GM21447 (cell line): ENCODE results near the gene ICA1.
"Not testable (repeated sequence)": the region's sequence is repeated elsewhere in the genome, so short reads cannot be mapped to it uniquely, and the experiment has no call there.

Source experiments
- ATAC-seq: cut with Tn5 transposase; IDR thresholded peaks from one replicate; pipeline ENCODE4 v1.9.1; 2021; ENCODE audit not compliant: unreplicated experiment

Gene ICA1

GRCh38 chr7:8109196-8110022 lies 152.6 kb downstream of the ICA1 start:
- no peak for ATAC-seq

GRCh38 chr7:8105449-8106095 lies 156.4 kb downstream of the ICA1 start:
- ATAC-seq: no peak

- no peak for ATAC-seq
These were observed 158.7 kb downstream of the ICA1 start for GRCh38 chr7:8103282-8103681.

- not testable (repeated sequence) for ATAC-seq
These were observed 160.7 kb downstream of the ICA1 start for GRCh38 chr7:8101292-8101691.

GRCh38 chr7:8094164-8095140 lies 167.5 kb downstream of the ICA1 start:
- no peak for ATAC-seq

GRCh38 chr7:8092140-8092539 lies 169.8 kb downstream of the ICA1 start:
- ATAC-seq: no peak

- no peak for ATAC-seq
These were observed 172.8 kb downstream of the ICA1 start for GRCh38 chr7:8089036-8089780.

- no peak for ATAC-seq
These were observed 175.7 kb downstream of the ICA1 start for GRCh38 chr7:8086239-8086638.

- ATAC-seq: no peak
These were observed 176.5 kb downstream of the ICA1 start for GRCh38 chr7:8085420-8085819.

GRCh38 chr7:8084836-8085235 lies 177.1 kb downstream of the ICA1 start:
- ATAC-seq: no peak

GRCh38 chr7:8082762-8083161 lies 179.2 kb downstream of the ICA1 start:
- ATAC-seq: no peak

GRCh38 chr7:8078418-8078817 lies 183.5 kb downstream of the ICA1 start:
- no peak for ATAC-seq

- ATAC-seq: no peak
These were observed 191.4 kb downstream of the ICA1 start for GRCh38 chr7:8070451-8071180.

- ATAC-seq: no peak
These were observed 192.9 kb downstream of the ICA1 start for GRCh38 chr7:8068892-8069686.

- ATAC-seq: no peak
These were observed 196.6 kb downstream of the ICA1 start for GRCh38 chr7:8065356-8065813.

GRCh38 chr7:8064828-8065227 lies 197.1 kb downstream of the ICA1 start:
- ATAC-seq: no peak

GRCh38 chr7:8063706-8064297 lies 198.2 kb downstream of the ICA1 start:
- ATAC-seq: no peak

- ATAC-seq: not testable (repeated sequence)
These were observed 198.7 kb downstream of the ICA1 start for GRCh38 chr7:8063300-8063699.
